HG03060 (cell line): Measurements from ENCODE around the gene ADAMTS17.
"Not testable (repeated sequence)": the region's sequence is repeated elsewhere in the genome, so short reads cannot be mapped to it uniquely, and the experiment has no call there.

Experiments
- ATAC-seq: cut with Tn5 transposase; IDR thresholded peaks from one replicate; pipeline ENCODE4 v1.9.1; 2021; ENCODE audit warnings: low read depth, moderate number of reproducible peaks; ENCODE audit not compliant: unreplicated experiment

Gene ADAMTS17

GRCh38 chr15:99989095-99989494 is 352.7 kb downstream of the ADAMTS17 start:
- no peak for ATAC-seq

- ATAC-seq: no peak
Observed at GRCh38 chr15:99987701-99988100, 354.1 kb downstream of the ADAMTS17 start.

GRCh38 chr15:99987119-99987506 is 354.7 kb downstream of the ADAMTS17 start:
- ATAC-seq: no peak

- no peak for ATAC-seq
Observed at GRCh38 chr15:99986297-99987118, 355.3 kb downstream of the ADAMTS17 start.

- ATAC-seq: no peak
Observed at GRCh38 chr15:99985878-99986277, 355.9 kb downstream of the ADAMTS17 start.

- no peak for ATAC-seq
Observed at GRCh38 chr15:99984491-99985243, 357.1 kb downstream of the ADAMTS17 start.

GRCh38 chr15:99983886-99984286 is 357.9 kb downstream of the ADAMTS17 start:
- no peak for ATAC-seq

- no peak for ATAC-seq
Observed at GRCh38 chr15:99983171-99983885, 358.4 kb downstream of the ADAMTS17 start.

- ATAC-seq: no peak
Observed at GRCh38 chr15:99982662-99983061, 359.1 kb downstream of the ADAMTS17 start.

- no peak for ATAC-seq
Observed at GRCh38 chr15:99981839-99982658, 359.7 kb downstream of the ADAMTS17 start.

GRCh38 chr15:99981191-99981647 is 360.6 kb downstream of the ADAMTS17 start:
- no peak for ATAC-seq

GRCh38 chr15:99980752-99981151 is 361.0 kb downstream of the ADAMTS17 start:
- no peak for ATAC-seq

GRCh38 chr15:99979886-99980285 is 361.9 kb downstream of the ADAMTS17 start:
- not testable (repeated sequence) for ATAC-seq

- no peak for ATAC-seq
Observed at GRCh38 chr15:99979371-99979770, 362.4 kb downstream of the ADAMTS17 start.

GRCh38 chr15:99978426-99978825 is 363.3 kb downstream of the ADAMTS17 start:
- ATAC-seq: no peak

- ATAC-seq: no peak
Observed at GRCh38 chr15:99977929-99978328, 363.8 kb downstream of the ADAMTS17 start.

- ATAC-seq: no peak
Observed at GRCh38 chr15:99976811-99977271, 364.9 kb downstream of the ADAMTS17 start.

- ATAC-seq: no peak
Observed at GRCh38 chr15:99976000-99976399, 365.8 kb downstream of the ADAMTS17 start.

- no peak for ATAC-seq
Observed at GRCh38 chr15:99974246-99974645, 367.5 kb downstream of the ADAMTS17 start.

- no peak for ATAC-seq
Observed at GRCh38 chr15:99973351-99973750, 368.4 kb downstream of the ADAMTS17 start.
